Stimulated activated CD4-positive, alpha-beta T cell treated with anti-CD3 and anti-CD28 coated beads, Interleukin-1b, Interleukin-23, amount 100 ng/mL, for 1 hour (primary cell): Measurements from ENCODE around the gene SRPK2.
"Not testable (repeated sequence)": the region's sequence is repeated elsewhere in the genome, so short reads cannot be mapped to it uniquely, and the experiment has no call there.

Experiments
- DNase-seq, 2 donors: peaks; one replicate each; pipeline ENCODE4 v3.0.0-alpha.2; 2020; ENCODE audit warnings: low read depth in 2 of 2

SRPK2 gene

GRCh38 chr7:105339404-105340323, 49.1 kb downstream of the SRPK2 start:
- no peak for DNase-seq

DNA sequence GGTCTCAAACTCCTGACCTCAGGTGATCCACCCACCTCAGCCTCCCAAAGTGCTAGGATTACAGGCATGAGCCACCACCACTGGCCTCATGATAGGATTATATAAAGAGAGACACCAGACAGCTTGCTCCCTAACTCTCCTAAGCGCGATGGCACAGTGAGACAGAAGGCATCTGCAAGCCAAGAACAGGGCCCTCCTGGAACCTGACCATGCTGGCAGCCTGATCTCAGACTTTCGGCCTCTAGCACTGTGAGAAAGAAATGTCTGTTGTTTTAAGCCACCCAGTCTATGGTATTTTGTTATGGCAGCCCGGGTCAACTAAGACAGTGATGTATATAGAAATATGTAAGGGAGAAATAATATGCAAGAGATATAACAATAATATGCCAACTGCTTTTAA, 51.2 kb downstream of the SRPK2 start:
- DNase-seq = no peak

DNA sequence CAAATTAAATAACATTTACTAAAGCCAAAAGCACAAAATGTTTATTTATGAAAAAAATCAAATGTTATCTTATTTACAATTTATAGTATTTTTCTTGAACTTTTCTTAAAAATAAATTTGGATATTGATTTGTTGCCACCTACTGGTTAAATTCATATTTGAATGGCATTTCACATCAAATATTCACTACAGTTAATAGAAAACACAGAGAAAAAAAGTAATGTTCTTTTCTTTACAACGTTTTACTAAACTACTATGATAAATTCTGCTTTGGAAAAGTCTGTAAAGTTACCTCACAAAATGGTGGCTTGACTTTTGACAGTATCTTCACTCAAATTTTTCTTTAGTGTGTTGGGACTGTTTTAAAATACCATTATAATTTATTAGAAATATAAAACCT, 52.7 kb downstream of the SRPK2 start:
- no peak for DNase-seq

- DNase-seq = not testable (repeated sequence)
These were observed 56.1 kb downstream of the SRPK2 start for GRCh38 chr7:105332661-105333060.

- DNase-seq = no peak
These were observed 58.2 kb downstream of the SRPK2 start for GRCh38 chr7:105330526-105330925.

DNA sequence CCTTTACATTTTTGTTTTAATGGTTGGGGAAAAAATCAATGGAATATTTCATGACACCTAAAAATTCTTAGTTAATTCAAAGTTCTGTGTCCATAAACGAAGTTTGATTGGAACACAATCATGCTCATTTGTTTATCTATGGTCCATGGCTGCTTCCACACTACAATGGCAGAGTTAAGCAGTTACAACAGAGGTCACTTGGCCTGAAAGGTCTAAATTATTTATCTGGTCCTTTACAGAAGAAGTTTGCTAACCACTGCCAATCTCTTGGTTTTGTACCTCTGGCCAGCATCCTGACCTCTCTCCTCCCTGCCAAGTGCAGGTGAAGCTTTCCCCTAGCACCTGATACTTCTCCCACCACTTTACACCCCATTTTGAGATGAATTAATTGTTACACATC, 61.5 kb downstream of the SRPK2 start:
- DNase-seq = no peak

- no peak for DNase-seq
These were observed 63.4 kb downstream of the SRPK2 start for GRCh38 chr7:105325216-105325904.

DNA sequence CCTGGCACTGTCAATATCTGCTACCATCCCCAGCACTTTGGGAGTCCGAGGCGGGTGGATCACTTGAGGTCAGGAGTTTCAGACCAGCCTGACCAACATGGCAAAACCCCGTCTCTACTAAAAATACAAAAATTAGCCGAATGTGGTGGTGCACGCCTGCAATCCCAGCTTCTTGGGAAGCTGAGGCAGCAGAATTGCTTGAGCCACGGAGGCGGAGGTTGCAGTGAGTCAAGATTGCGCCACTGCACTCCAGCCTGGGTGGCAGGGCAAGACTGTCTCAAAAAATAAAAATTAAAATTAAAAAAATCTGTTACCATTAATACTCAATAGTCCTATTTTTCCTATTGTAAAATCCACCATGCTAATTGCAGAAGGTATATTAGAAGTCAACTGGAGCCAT, 64.1 kb downstream of the SRPK2 start:
- not testable (repeated sequence) for DNase-seq

DNA sequence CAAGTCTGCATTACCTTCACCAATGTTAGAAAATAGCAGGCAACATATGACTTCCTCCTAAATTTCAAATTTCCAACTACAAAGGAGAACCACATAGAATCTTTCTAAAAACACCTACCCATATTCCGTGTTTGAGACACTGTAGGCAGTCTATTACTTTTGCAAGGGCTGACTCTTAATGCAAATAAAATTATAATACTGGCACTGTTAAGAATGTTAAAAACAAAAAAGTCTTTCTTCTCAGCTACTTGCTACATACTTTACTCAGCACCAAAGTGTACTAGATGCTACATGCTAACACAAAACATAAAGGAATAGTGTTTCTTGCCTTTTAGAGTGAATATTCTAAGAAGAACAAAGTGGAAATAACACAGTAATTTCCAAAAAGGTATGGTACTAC, 65.4 kb downstream of the SRPK2 start:
- DNase-seq = no peak

DNA sequence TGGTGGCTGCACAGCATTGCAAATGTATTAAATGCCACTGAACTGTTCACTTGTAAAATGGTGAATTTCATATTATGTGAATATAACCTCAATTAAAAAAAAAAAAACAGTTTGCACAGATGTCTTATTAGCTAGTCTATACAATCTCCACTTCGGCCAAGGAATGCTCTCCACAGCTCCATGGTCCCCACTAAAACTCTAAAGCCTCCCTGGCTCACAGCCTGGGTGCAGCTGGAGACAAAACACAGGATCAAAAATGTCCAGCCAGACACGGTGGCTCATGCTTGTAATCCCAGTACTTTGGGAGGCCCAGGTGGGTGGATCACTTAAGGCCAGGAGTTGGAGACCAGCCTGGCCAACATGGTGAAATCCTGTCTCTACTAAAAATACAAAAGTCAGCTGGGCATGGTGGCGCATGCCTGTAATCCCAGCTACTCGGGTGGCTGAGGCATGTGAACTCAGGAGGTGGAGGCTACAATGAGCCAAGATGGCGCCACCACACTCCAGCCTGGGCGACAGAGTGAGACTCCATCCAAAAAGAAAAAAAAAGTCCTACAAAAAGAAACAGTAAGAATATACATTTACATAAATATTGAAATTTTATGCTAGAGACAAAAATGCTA, 66.0 kb downstream of the SRPK2 start:
- no peak for DNase-seq

DNA sequence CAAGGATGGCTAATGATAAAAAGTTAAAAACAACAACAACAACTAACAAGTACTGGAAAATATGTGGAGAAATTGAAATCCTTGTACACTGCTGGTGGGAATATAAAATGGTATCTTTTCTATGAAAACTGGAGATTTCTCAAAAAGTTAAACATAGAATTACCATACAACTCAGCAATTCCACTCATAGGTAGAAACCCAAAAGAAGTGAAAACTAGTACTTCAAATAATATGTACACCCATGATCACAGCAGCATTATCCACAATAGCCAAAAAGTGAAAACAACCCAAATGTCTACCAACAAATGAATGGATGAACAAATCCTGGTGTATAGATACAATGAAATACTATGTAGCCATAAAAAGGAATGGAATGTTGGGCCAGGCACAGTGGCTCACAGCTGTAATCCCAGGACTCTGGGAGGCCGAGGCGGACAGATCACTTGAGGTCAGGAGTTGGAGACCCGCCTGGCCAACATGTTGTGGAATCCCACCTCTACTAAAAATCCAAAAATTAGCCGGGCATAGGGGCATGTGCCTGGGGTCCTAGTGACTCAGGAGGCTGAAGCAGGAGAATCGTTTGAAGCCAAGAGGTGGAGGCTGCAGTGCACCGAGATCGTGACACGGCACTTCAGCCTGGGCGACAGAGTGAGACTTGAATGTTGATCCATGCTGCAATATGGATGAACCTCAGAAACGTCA, 66.8 kb downstream of the SRPK2 start:
- DNase-seq = no peak

- DNase-seq = no peak
These were observed 67.8 kb downstream of the SRPK2 start for GRCh38 chr7:105320896-105321295.

DNA sequence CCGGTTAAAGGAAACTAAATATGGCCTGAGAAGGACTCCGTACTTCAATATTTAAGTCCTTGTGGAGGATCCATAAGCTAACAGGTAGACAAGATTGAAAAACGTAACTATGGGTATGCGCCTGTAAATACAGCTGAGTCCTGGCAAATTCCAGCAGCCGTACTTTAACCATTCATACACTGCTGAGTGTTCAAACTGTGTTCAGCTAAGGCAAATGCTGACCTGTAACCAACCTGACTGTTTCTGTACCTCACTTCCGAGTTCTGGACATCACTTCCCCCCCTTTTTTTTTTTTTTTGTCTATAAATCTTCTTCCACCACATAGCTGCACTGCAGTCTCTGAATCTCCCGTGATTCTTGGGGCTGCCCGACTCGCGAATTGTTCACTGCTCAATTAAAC, 69.1 kb downstream of the SRPK2 start:
- DNase-seq = no peak

DNA sequence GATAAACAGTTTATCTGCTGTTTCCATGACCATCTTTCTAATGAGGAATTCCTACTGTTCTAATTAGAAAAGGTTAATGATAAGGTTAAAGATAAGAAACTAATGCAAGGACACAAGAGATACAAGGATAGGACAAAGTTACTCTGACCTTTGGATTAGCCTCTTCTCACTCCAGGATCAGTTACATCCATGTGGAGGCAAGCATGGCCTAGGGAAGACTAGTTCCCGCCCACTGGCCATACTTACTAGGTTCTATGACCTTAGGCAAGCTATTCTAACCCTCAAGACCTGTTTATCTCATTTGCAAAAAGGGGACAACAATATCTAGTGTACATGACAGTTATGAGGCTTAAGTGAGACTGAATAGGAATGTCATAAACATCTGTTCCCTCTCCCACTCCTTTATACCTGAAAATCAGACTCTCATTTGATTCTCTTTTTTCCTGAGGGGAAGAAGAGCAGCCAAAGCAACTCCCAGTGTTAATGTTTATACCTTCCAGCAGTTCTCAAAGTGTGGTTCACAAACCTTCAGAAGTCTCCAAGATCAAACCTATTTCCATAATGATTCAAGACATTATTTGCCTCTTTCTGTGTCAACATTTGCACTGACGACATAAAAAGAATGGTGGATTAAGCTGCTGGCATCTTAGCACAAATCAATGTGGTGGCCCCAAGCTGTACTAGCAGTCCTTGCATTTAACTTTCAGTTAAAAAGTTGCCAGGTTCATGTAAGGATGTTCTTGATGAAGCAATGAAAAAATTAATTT, 72.0 kb downstream of the SRPK2 start:
- DNase-seq = no peak

- no peak for DNase-seq
These were observed 73.4 kb downstream of the SRPK2 start for GRCh38 chr7:105315357-105315756.

DNA sequence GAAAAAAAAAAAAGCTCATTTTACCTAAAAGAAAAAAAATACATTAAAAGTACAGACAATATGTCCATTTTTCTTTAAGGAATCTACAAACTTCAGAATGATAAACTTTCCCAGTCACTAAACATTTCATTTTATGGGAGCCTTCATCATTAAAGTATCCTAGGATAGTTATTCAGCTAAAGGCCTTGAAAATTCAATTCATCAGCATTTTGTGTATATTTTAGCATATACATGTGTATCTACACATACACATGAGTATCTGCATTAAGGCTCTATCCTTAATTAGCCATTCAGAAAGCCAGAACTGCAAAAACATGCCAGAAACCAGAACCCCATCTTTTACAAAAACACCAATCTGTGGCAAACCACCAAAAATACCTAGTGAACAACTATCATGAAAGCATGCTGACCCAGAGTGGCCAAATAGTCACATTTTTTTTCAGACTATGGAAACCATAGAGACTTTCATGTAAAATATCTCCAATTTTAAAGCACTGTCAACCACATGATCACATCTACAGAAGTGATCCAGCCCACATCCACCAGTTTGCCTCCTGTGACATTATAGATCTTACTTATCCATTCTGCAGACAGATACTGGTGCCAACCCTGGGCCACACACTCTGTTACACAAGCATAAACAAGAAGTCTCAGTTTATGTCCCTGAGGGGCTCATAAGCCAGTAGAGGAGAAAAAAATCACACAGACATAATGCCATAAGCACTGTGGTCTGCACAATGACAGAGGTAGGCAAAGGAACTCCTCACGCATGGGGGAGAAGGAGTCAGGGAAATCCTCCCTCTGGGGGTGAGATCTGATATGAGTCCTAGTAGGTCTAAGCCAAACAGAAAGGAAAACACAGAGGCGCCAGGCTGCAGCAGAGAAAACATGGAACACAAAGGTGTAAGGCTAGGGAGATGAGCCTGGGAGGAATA, 79.2 kb downstream of the SRPK2 start:
- DNase-seq = no peak

- no peak for DNase-seq
These were observed 81.5 kb downstream of the SRPK2 start for GRCh38 chr7:105307163-105307672.

DNA sequence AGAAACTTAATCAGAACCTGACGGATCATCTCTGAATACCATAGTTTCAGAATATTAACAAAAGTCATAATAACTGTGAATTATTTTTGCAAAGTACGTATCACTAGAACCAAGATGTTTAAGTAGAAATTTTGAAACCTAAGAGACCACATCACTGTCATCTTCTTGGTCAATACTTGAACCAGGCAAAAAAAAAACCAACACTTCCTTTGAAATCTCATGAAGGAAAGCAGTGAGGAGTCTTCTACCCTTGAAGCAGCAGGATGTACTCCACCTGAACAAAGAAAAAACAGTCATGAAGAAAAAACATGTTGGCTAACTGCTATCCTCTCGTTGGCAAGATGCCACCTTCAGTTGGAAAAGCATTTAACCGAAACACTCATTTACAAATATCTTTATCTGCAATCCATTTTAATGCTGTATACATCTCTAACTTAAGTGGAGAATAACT, 82.4 kb downstream of the SRPK2 start:
- DNase-seq = no peak

GRCh38 chr7:105305633-105306032, 83.1 kb downstream of the SRPK2 start:
- no peak for DNase-seq
